H1 (cell line): Measurements from ENCODE around the gene TLE1.

ENCODE experiments used
- BACH1 ChIP-seq: IDR thresholded peaks from 2 replicates; pipeline ENCODE4 v1.6.1; 2012; ENCODE audit warnings: low read length, improper control_type of control experiment
- BRCA1 ChIP-seq: IDR thresholded peaks from 2 replicates; pipeline ENCODE4 v1.6.1; 2012; ENCODE audit warnings: low read depth, low read length, improper control_type of control experiment
- CEBPB ChIP-seq: IDR thresholded peaks from 2 replicates; pipeline ENCODE4 v1.6.1; 2012; ENCODE audit warnings: low read depth, low read length
- EP300 ChIP-seq, 2 experiments: IDR thresholded peaks; 1 replicate in 1 of 2; 2 replicates in 1 of 2; pipeline ENCODE4 v1.6.1; 2011 to 2012; ENCODE audit warnings: low read depth in 2 of 2, low read length in 2 of 2, mild to moderate bottlenecking in 2 of 2, borderline replicate concordance in 1 of 2, inconsistent platforms in 1 of 2, moderate library complexity in 1 of 2
- GTF2F1 ChIP-seq: IDR thresholded peaks from 2 replicates; pipeline ENCODE4 v1.6.1; 2012; ENCODE audit warnings: low read depth, low read length, improper control_type of control experiment, borderline replicate concordance
- KDM1A ChIP-seq: fragments of 200-600, 300-600 bp; sonication (generic); IDR thresholded peaks from 2 replicates; pipeline ENCODE4 v1.7.1; 2016; ENCODE audit warnings: mild to moderate bottlenecking, low read length, borderline replicate concordance
- POLR2A ChIP-seq, 2 experiments: IDR thresholded peaks; 1 replicate in 1 of 2; 2 replicates in 1 of 2; pipeline ENCODE4 v1.6.1; 2011; ENCODE audit warnings: low read depth in 2 of 2, low read length in 2 of 2, mild to moderate bottlenecking in 2 of 2; ENCODE audit errors: control extremely low read depth in 1 of 2
- POLR2AphosphoS5 ChIP-seq: IDR thresholded peaks from 2 replicates; pipeline ENCODE4 v1.6.1; 2011; ENCODE audit warnings: low read depth, low read length
- RXRA ChIP-seq: IDR thresholded peaks from 2 replicates; pipeline ENCODE4 v1.6.1; 2011; ENCODE audit warnings: low read depth, mild to moderate bottlenecking, low read length, moderate library complexity; ENCODE audit not compliant: insufficient read depth
- TAF1 ChIP-seq: IDR thresholded peaks from 2 replicates; pipeline ENCODE4 v1.6.1; 2011; ENCODE audit warnings: mild to moderate bottlenecking, low read depth, low read length
- TCF12 ChIP-seq: IDR thresholded peaks from 2 replicates; pipeline ENCODE4 v1.6.1; 2011; ENCODE audit warnings: low read depth, mild to moderate bottlenecking, low read length
- TF ChIP-seq, protein P1 (sequence below), 3 experiments: IDR thresholded peaks; 1 replicate in 2 of 3; 2 replicates in 1 of 3; pipeline versions ENCODE4 v1.5.1 to v1.6.1; 2011; ENCODE audit warnings: low read length in 3 of 3, mild to moderate bottlenecking in 3 of 3, inconsistent platforms in 2 of 3, low read depth in 1 of 3, moderate library complexity in 1 of 3; ENCODE audit not compliant: insufficient read depth in 1 of 3; ENCODE audit errors: control extremely low read depth in 1 of 3
- TF ChIP-seq, protein P2 (sequence below): fragments of 300-600 bp; sonication (generic); IDR thresholded peaks from 2 replicates; pipeline ENCODE4 v1.7.1; 2012; ENCODE audit warnings: low read length, moderate library complexity, mild to moderate bottlenecking, inconsistent platforms; ENCODE audit not compliant: insufficient replicate concordance

DNA sequence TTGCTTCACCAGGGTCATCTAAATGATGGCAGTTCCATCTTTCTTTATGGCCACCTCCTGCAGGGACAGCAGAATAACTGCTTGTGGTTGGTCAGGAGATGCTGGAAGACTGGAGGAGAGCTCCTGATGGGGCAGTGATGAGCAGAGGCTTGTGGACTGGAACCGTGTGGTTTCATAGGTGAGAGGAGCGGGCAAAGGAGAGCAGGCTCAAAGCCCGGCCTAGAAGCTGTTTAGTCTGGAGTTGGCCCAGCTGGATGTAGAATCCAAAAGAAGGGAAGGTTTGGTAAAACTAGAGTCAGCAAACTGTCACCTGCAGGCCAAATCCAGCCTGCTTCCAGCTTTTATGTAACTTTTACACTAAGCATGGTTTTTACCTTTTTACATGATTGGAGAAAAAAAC is 32.9 kb upstream of the TLE1 start:
- TF ChIP-seq, protein P1, sequence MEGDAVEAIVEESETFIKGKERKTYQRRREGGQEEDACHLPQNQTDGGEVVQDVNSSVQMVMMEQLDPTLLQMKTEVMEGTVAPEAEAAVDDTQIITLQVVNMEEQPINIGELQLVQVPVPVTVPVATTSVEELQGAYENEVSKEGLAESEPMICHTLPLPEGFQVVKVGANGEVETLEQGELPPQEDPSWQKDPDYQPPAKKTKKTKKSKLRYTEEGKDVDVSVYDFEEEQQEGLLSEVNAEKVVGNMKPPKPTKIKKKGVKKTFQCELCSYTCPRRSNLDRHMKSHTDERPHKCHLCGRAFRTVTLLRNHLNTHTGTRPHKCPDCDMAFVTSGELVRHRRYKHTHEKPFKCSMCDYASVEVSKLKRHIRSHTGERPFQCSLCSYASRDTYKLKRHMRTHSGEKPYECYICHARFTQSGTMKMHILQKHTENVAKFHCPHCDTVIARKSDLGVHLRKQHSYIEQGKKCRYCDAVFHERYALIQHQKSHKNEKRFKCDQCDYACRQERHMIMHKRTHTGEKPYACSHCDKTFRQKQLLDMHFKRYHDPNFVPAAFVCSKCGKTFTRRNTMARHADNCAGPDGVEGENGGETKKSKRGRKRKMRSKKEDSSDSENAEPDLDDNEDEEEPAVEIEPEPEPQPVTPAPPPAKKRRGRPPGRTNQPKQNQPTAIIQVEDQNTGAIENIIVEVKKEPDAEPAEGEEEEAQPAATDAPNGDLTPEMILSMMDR (IDR thresholded peaks at IDR 0.05; ENCODE audit: control extremely low read depth in 1 of 3, insufficient read depth in 1 of 3, low read depth in 1 of 3, low read length in 3 of 3) = no peak
- no peak for TF ChIP-seq TAF1
- no peak for TF ChIP-seq CEBPB
- TF ChIP-seq GTF2F1 = no peak
- no peak for TF ChIP-seq POLR2AphosphoS5
- no peak for TF ChIP-seq TCF12
- TF ChIP-seq KDM1A = no peak
- TF ChIP-seq RXRA = no peak
- TF ChIP-seq BRCA1 = no peak
- TF ChIP-seq BACH1 = no peak
- TF ChIP-seq POLR2A (IDR thresholded peaks at IDR 0.05; ENCODE audit: control extremely low read depth in 1 of 2, low read depth in 2 of 2, low read length in 2 of 2) = no peak
- TF ChIP-seq, protein P2, sequence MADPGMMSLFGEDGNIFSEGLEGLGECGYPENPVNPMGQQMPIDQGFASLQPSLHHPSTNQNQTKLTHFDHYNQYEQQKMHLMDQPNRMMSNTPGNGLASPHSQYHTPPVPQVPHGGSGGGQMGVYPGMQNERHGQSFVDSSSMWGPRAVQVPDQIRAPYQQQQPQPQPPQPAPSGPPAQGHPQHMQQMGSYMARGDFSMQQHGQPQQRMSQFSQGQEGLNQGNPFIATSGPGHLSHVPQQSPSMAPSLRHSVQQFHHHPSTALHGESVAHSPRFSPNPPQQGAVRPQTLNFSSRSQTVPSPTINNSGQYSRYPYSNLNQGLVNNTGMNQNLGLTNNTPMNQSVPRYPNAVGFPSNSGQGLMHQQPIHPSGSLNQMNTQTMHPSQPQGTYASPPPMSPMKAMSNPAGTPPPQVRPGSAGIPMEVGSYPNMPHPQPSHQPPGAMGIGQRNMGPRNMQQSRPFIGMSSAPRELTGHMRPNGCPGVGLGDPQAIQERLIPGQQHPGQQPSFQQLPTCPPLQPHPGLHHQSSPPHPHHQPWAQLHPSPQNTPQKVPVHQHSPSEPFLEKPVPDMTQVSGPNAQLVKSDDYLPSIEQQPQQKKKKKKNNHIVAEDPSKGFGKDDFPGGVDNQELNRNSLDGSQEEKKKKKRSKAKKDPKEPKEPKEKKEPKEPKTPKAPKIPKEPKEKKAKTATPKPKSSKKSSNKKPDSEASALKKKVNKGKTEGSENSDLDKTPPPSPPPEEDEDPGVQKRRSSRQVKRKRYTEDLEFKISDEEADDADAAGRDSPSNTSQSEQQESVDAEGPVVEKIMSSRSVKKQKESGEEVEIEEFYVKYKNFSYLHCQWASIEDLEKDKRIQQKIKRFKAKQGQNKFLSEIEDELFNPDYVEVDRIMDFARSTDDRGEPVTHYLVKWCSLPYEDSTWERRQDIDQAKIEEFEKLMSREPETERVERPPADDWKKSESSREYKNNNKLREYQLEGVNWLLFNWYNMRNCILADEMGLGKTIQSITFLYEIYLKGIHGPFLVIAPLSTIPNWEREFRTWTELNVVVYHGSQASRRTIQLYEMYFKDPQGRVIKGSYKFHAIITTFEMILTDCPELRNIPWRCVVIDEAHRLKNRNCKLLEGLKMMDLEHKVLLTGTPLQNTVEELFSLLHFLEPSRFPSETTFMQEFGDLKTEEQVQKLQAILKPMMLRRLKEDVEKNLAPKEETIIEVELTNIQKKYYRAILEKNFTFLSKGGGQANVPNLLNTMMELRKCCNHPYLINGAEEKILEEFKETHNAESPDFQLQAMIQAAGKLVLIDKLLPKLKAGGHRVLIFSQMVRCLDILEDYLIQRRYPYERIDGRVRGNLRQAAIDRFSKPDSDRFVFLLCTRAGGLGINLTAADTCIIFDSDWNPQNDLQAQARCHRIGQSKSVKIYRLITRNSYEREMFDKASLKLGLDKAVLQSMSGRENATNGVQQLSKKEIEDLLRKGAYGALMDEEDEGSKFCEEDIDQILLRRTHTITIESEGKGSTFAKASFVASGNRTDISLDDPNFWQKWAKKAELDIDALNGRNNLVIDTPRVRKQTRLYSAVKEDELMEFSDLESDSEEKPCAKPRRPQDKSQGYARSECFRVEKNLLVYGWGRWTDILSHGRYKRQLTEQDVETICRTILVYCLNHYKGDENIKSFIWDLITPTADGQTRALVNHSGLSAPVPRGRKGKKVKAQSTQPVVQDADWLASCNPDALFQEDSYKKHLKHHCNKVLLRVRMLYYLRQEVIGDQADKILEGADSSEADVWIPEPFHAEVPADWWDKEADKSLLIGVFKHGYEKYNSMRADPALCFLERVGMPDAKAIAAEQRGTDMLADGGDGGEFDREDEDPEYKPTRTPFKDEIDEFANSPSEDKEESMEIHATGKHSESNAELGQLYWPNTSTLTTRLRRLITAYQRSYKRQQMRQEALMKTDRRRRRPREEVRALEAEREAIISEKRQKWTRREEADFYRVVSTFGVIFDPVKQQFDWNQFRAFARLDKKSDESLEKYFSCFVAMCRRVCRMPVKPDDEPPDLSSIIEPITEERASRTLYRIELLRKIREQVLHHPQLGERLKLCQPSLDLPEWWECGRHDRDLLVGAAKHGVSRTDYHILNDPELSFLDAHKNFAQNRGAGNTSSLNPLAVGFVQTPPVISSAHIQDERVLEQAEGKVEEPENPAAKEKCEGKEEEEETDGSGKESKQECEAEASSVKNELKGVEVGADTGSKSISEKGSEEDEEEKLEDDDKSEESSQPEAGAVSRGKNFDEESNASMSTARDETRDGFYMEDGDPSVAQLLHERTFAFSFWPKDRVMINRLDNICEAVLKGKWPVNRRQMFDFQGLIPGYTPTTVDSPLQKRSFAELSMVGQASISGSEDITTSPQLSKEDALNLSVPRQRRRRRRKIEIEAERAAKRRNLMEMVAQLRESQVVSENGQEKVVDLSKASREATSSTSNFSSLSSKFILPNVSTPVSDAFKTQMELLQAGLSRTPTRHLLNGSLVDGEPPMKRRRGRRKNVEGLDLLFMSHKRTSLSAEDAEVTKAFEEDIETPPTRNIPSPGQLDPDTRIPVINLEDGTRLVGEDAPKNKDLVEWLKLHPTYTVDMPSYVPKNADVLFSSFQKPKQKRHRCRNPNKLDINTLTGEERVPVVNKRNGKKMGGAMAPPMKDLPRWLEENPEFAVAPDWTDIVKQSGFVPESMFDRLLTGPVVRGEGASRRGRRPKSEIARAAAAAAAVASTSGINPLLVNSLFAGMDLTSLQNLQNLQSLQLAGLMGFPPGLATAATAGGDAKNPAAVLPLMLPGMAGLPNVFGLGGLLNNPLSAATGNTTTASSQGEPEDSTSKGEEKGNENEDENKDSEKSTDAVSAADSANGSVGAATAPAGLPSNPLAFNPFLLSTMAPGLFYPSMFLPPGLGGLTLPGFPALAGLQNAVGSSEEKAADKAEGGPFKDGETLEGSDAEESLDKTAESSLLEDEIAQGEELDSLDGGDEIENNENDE = no peak
- TF ChIP-seq EP300 (IDR thresholded peaks at IDR 0.05; ENCODE audit: borderline replicate concordance in 1 of 2, low read depth in 2 of 2, low read length in 2 of 2) = no peak
